IPS-NIHi7 (cell line): ENCODE results near the gene GSTCD.
"Not testable (repeated sequence)": the region's sequence is repeated elsewhere in the genome, so short reads cannot be mapped to it uniquely, and the experiment has no call there.

Source experiments
- DNase-seq: peaks from one replicate; pipeline ENCODE4 v3.0.0; 2012; ENCODE audit warnings: mixed read lengths; ENCODE audit errors: extremely low spot score

GSTCD gene

DNA sequence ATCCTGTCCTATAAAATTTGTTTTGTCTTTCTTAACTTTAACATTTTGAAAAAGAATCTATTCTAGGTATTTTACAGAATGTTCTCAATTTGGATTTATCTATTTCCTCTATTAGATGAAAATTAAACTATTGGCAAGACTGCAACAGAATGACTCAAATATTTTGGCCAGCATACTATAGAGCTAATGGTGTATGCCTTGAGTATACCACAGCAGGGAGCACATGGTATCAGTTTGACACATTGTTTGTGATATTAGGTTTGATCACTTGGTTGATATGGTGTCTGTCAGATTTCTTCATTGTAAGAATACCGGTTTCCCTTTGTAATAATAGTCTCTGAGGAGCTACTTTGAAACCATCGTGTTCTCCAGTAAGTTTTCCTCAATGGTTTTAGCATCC is 98.9 kb downstream of the GSTCD start:
- no peak for DNase-seq

DNA sequence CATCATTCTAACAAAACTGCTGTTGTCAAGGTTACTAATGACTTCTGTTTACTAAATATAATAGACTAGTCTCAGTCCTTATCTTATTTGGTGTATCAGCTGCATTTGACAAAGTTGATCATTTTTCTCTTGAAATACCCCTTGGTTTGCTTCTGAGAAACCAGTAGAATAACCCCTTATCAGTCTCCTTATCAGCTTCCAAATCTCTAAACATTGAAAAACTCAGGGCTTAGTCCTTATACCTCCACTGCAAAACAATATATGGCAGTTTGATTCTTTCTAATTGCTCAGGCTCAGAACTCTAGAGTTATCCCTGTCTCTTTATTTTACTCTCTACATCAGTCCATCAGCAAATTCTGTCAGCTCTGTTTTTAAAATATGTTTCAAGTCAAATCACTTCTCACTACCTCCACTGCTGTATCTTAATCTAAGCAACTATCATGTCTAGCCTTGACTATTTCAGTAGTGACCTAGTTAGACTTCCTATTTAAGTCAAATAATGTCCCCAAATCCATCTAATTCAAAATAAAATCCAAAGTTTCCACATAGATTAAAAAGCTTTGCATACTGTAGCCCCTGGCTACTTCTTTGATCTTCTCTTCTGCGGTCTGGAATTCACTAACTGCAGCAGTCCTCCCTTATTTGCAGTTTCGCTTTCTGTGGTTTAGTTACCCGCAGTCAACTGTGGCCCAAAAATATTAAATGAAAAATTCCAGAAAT is 99.6 kb downstream of the GSTCD start:
- no peak for DNase-seq

DNA sequence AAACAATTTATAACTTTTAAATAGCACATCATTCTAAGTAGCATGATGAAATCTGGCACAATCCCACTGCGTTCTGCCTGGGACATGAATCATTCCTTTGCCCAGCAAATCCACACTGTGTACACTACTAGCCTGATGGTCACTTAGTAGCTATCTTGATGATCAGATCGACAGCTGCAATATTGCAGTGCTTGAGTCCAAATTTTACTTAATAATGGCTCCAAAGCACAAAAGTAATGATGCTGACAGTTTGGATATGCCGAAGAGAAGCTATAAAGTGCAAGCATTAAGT is 100.1 kb downstream of the GSTCD start:
- no peak for DNase-seq

DNA sequence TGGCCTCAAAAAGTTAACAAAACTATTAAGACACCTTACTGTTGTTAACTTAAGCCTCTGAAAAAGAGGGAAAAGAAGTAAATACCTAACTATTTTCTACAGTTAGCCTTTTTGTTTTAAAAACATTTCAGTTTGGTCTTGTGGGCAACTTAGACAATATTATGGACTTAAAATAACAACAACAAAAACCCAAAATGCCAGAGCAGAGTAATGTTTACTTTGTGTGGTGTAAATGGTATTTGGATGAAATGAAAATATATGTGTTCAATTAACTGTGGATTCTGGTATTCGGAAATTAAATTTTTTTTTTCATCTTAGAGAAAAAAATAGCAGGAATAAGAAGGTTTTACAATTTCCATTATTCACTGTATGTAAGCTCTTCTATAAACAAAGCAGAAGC is 107.1 kb downstream of the GSTCD start:
- no peak for DNase-seq

DNA sequence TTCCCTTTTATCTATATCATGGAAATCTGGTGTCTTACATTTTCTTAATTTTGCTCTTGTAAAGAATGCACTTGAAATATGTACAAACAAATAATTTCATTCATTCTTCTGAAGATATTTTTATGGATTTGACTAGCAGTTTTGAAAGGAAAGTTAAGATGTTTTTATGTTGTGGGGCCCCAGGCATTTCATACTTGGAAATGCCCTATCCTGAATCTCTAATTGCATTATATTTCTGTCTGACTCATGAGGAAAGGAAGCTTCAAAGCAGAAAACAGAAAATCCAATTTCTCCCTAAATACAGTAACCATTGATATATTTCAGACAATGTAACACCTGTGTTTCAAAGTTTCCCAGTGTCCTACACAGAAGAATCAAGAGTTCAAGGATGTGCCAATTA is 113.5 kb downstream of the GSTCD start:
- no peak for DNase-seq

DNA sequence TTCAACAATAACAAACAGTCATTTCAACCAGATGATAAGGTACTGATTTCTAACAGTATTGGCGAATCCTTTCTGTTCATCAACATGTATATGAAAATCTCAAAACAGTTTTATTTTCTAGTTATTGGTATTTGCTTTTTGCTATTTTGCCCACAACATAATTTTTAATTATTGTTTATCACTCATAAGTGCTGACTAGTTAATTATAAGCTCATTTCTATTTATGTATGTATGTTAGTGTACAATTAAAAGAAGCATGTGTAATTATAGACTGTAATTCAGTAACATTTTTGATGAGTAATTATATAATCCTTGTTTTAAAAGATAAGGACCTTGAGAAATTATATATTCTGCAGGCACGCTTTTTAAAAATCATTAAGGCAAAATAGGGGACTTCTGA is 119.5 kb downstream of the GSTCD start:
- no peak for DNase-seq

DNA sequence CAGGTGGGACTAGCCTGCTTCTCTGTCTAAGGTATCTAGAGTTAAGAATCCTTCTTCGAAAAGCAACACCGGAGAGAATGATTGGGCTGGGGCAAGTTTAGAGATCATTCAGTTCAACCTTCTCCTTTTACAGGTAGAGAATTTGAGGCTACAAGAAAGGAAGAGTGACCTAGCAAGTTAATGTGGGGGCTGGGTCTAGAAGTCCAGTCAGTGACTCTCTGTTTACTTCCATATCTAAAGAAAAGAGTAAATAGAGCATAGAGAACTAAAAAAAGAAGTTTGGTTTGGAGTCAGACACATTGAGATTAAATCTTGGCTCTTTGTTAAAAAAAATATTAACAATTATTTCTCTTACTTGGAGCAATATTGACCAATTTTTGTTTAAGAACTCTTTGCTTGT is 122.6 kb downstream of the GSTCD start:
- DNase-seq: no peak

DNA sequence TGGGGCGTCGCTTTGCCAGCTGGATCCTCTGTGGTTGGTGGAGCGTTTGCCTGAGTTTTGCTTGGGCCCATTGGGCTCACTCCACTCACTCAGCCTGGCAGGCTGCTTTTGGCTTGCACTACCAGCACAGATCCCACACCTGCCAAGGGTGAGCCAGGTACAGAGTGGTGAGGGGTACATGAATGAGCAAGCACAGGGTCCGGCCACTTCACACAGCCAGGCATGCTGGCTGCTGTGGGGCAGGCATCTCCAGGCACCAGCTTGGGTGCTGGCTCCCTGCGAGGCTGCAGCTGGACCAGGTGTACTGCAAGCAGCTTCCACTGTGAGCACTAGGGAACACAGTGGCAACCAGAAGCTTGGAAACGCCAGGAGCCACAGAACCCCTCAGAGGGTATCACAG is 126.6 kb downstream of the GSTCD start:
- no peak for DNase-seq

DNA sequence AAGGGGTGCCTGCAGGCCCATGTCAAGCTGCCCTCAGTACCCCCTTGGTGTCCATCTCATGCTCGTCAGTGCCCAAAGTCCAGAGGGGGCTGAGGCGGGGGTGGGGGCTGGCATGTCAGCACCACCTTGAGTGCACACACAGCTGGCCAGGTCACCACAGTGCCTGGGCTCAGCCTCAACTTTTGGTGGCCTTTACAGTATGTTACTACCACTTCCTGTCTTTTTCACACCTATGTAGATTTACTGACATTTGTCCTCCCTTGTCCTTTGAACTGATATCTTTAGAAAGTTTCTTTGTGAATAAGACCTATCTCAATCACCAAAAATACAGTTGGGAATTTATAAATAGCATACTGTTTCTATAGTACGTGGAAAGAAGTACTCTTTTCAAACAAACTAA is 128.0 kb downstream of the GSTCD start:
- no peak for DNase-seq

DNA sequence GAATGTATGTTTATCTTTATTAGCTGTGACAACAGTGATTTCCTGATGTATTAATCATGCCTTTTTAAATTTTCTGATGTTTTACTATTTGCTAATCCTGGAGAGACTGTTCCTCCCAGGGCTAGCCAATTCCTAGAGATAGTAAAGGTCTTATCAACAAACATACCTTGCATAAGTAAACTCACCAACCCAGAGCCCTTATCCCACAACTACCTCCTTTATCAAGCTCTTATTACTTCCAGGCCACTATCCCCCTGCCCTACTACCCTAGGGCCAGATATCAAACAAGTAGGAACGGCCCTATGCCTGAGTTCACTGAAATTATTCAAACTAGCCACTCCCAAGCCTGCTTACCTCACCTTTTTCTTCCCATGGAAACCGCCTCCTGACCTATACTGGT is 128.5 kb downstream of the GSTCD start:
- DNase-seq: no peak

DNA sequence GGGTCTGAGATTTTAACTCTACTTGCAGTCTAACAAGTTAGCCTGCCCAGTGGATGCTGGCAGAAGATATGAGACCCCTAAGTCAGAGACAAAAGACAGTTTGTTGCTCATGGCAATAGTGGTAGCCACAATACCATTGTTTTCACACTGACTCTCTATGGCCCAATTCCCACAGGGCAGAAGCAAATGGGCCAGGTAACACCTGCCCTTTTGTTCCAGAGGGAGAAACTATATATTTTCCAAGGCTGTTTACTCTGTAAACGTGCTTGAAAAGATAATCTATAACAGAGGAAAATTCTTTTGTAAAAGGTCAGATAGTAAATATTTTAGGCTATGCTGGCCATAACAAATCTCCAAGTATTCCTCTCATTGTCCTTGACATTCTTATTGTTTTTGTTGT is 129.5 kb downstream of the GSTCD start:
- no peak for DNase-seq

DNA sequence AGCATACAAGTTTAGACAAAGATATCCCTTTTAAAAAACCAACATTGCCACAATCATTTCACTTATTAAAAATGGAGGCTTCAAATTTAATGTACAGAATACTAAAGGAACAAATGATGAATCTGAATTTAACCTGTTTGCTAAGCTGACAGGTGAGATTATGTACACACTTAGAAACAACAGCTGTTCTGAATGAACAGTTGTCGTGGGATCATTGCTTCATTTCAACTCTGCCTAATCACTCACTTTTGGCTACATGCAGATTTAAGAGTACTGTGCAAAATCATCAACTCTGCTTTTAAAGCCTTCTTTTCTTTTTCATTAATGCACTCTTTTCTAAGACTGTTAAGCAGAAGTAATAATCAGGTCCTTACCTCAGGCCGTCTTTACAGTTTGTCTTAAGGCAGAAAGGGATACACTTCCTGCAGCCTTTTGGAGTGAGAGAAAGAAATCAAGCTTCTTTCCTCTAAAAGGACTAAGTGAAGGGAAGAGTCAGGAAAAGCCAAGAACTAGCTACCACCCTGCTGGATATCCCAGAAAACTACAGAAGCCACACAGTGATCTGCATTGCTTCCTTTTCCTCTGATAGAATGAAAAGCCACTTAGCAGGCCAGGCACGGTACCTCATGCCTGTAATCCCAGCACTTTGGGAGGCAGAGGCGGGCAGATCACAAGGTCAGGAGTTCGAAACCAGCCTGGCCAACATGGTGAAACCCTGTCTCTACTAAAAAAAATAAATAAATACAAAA is 132.0 kb downstream of the GSTCD start:
- no peak for DNase-seq

DNA sequence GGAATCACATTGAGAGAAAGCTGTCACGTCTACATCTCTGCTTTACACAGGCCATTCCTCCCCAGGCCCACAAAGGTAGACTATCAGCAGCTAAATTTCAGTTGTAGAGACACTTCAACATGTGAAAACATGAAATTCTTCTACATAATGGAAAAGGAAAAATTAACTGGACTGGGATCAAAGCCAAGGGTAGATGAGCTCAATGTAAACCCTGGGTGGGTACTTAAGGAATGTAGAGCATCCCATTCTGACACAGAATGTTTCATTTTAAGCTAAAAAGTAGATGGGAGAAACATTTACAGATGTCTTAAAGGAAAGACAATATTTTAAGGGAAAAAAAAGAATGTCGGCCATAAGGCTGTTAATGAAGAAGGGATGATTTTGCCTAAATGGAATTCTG is 135.4 kb downstream of the GSTCD start:
- DNase-seq: no peak

DNA sequence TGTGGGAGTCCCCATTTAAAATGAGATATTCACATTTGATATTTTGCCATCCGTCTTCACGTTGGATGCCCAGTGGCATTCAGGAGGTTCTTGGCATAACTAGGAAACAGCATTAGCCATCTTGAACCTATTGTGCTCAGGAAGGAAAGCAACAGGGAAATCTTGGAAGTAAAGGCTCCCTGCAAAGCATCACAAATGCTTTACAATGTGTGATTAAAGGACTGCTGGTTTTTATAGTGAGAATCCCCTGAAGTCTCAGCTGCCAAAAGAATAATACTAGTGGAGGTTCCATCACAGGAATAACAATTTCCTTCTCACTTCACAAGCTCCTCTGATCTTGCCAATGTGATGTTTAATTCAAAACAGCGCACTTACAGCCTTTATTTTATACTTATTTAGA is 137.0 kb downstream of the GSTCD start:
- DNase-seq: no peak

DNA sequence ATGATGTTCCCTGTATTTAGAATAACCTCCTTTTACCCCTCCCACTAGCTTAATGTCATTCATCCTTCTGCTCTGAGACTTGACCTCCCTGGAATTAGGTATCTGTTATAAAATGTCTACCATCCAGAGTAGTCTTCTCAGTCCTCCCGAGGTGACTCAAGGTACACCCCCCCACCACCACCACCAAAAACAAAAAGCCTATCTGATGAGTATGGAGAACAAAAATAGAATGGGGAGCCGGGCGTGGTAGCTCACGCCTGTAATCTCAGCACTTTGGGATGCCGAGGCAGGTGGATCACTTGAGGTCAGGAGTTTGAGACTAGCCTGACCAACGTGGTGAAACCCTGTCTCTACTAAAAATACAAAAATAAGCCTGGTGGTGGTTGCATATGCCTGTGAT is 139.8 kb downstream of the GSTCD start:
- DNase-seq: not testable (repeated sequence)

DNA sequence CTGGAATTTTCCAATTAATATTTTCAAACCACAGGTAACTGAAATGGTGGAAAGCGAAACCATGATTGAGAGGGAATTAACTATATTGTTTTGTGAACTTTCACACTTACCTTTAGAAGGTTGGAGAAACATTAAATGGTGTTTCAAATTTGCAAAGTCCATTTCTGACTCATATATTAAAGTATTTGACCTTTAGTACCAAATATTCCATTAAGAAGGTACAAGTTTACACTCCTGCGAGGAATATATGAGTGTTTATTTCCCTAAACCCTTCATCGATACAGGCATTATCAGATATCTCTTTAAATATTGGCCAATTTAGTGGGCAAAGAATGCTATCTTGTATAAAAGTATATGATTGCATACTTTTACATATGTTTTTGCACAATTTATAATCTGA is 142.6 kb downstream of the GSTCD start:
- DNase-seq: no peak

DNA sequence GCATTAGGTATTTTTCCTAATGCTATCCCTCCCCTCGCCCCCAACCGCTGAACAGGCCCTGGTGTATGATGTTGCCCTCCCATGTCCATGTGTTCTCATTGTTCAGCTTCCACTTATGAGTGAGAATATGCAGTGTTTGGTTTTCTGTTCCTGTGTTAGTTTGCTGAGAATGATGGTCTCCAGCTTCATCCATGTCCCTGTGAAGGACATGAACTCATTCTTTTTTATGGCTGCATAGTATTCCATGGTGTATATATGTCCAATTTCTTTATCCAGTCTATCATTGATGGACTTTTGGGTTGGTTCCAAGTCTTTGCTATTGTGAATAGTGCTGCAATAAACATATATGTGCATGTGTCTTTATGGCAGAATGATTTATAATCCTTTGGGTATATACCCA is 143.6 kb downstream of the GSTCD start:
- DNase-seq: not testable (repeated sequence)

DNA sequence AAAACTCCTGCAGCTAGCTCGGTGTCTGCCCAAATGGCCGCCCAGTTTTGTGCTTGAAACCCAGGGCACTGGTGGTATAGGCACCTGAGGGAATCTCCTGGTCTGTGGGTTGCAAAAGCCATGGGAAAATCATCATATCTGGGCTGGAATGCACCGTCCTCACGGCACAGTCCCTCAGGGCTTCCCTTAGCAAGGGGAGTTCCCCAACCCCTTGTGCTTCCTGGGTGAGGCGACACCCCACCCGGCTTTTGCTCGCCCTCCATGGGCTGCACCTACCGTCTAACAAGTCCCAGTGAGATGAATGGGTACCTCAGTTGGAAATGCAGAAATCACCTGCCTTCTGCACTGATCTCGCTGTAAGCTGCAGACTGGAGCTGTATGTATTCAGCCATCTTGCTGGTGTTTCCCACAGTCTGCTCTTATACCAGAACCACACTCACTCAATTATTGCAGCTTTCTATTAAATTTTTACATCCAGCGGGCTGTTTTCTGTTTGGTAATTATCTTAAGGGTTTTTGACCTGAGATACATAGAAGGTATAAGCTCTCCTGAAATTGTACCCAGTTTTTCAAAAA is 150.0 kb downstream of the GSTCD start:
- no peak for DNase-seq

DNA sequence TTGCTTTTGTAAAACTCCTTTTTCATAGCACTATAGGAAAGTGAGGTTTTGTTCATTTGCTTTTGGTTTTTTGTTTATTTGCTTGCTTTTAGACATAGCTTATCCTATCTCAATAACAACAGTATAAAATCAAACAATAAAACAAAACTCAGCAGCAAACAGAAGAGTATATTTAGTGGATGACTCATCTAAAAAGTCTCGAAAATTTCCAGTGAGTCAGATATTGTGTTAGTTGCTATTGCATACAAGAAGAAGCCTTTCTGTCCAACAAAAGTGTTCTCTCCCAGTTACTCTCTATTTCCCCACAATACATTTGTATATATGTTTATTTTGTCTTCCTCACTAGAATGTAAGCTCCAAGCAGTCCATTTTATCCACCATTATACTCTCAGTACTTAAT is 150.6 kb downstream of the GSTCD start:
- DNase-seq: no peak

DNA sequence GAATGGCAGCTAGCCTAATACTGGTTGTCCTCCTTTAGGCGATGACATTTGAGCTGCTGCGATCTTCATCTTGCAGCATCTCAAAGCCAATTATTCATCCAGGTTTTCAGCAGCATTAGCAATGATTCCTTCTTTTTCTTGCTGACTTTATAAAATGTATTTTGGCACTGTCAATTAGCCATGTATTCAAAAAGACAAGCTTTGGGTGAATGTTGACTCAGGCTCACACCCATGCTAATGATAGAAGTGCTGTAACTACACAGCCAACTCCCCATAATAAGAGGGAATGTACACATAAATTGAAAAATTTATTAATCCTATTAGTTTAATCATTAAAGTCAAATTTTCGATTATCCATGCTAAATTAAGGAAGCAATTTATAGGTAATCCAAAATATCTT is 162.4 kb downstream of the GSTCD start:
- no peak for DNase-seq

DNA sequence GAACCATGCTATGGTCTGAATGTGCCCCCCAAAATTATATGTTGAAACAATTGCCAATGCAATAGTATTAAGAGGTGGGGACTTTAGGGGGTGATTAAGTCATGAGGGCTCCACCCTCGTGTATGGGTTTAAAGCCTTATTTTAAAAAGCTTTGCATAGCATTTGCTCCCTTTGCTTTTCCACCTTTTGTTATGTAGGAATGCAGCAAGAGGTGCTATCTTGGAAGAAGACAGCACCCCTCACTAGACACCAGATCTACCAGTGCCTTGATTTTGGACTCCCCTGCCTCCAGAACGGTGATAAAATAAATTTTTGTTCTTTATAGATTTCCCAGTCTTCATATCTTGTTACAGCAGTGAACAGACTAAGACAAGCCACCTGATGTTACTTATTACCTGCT is 163.4 kb downstream of the GSTCD start:
- no peak for DNase-seq

DNA sequence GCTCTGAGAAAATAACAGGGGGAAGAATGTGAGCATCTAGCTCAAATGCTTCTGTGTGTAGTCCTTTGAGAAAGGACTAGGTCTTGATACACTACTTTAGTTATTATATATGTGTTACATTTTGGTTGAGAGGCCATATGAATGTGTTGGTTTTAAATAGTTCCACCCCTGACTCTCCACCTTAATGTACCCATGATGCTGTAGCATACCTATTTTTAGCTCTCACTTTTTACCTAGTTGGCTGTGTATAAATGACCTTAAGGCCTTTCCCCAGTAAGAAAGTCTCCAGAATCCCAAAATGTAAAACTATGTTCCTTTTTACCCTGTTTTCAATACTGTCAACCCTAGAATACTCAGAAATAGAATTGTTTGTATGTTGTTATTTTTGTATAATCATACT is 166.6 kb downstream of the GSTCD start:
- no peak for DNase-seq

DNA sequence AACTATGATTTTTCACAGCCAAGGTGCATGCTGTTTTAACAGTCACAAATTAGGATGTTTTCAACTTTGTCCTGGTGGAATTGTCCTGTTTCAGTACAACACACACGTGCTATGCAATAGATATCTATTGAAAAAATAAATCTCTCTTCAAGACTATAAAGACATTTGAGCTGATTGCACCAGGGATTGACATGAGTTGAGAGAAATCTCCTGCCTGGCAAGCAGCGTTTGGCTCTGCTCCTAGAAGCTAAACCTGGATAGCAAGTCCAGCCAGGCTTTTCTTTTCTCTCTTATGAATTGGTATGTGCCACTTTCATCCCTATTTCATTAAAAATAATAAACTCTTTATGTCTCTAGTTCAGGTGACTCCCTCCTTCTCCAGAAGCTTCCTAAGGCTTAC is 170.1 kb downstream of the GSTCD start:
- no peak for DNase-seq

DNA sequence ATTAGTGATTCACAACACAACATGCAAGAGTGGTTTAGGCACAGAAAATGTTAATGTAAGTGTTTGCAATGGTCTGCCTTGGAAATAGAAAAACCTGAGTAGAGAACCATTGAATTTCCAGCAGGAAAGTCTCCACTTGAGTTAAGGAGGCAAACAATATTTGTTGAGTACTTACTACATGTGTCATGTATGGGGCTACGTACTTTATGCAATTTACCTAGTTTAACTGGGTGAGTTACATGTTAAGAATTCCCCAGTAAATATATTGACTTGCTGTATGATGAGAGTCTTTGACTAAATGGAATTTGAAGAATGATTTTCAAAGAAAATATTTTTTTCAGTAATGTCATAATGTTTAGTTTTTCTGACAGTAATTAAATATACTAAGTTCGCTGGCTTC is 178.9 kb downstream of the GSTCD start:
- no peak for DNase-seq
